ENCODE data around the gene FAM76A. TPM values are rescaled to one million over a fixed set of nuclear protein-coding genes. Genes with fewer than 3 reads are reported as not detected.
A peak's percentile ranks its signal among the peaks of the same experiment; 100 is the strongest.

The FAM76A gene
- total RNA-seq, 4 donors from 2014 or later, result 4.9 to 14.7 (median 9.5) TPM

- TF ChIP-seq POLR2A (IDR thresholded peaks at IDR 0.05), result no peak
- peak overlapping the region in 1 of 4 donors; percentile 33 for H3K27ac ChIP-seq
- intact Hi-C loops (cut with DNase I), result no loop called here
- H3K9me3 ChIP-seq, result no peaks in the 10 kb centered on the region
- peaks cover 6 to 90% (median 18%) of the 10 kb centered on the region in 3 donors for H3K36me3 ChIP-seq
- no peaks in the 10 kb centered on the region for H3K27me3 ChIP-seq
- no peaks in the 10 kb centered on the region for H3K4me1 ChIP-seq
- WGBS, 2 donors, result 72 to 73% methylated on average over 3 of the region's 3 CpGs
- no peak for DNase-seq
- no peak overlapping the region for H3K4me3 ChIP-seq
Observed at GRCh38 chr1:27752360-27752759, 26.6 kb downstream of the FAM76A start.

DNA sequence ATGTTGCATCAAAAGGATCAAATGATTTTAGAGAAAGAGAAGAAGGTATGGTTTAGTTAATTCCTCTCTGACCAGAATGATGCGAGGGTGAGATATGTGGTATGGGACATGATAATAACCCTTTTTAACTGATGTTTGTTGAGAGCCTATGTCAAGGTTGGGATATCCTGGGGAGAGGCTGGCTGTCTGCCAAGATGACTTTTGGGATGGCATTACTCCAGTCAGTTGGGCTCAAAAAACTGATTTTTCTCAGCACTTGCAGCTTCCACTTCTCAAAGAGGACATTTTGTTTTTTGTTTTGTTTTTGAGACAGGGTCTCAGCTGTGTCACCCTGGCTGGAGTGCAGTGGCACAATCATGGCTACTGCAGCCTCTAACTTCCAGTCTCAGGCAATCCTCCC is 29.5 kb downstream of the FAM76A start:
- Histone ChIP-seq H3K36me3 (peaks cover under 1 to 91% (median 11%) of the 10 kb centered on the region in 3 donors), H3K27ac (no peak overlapping the region), H3K4me3 (no peak overlapping the region), H3K4me1 (no peaks in the 10 kb centered on the region), H3K9me3 (no peaks in the 10 kb centered on the region), H3K27me3 (no peaks in the 10 kb centered on the region)
- TF ChIP-seq, protein P1, sequence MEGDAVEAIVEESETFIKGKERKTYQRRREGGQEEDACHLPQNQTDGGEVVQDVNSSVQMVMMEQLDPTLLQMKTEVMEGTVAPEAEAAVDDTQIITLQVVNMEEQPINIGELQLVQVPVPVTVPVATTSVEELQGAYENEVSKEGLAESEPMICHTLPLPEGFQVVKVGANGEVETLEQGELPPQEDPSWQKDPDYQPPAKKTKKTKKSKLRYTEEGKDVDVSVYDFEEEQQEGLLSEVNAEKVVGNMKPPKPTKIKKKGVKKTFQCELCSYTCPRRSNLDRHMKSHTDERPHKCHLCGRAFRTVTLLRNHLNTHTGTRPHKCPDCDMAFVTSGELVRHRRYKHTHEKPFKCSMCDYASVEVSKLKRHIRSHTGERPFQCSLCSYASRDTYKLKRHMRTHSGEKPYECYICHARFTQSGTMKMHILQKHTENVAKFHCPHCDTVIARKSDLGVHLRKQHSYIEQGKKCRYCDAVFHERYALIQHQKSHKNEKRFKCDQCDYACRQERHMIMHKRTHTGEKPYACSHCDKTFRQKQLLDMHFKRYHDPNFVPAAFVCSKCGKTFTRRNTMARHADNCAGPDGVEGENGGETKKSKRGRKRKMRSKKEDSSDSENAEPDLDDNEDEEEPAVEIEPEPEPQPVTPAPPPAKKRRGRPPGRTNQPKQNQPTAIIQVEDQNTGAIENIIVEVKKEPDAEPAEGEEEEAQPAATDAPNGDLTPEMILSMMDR (IDR thresholded peaks at IDR 0.05), result no peak
- no peak for TF ChIP-seq POLR2A (IDR thresholded peaks at IDR 0.05)
- 77 to 88% methylated on average over 1 of the region's 1 CpG for WGBS, 2 donors
- no peak for DNase-seq
- intact Hi-C loops (cut with DNase I), result no loop called here

GRCh38 chr1:27755865-27756264 is 30.1 kb downstream of the FAM76A start:
- intact Hi-C loops (cut with DNase I), result no loop called here
- Histone ChIP-seq H3K9me3 (no peaks in the 10 kb centered on the region), H3K27me3 (no peaks in the 10 kb centered on the region), H3K4me3 (no peak overlapping the region), H3K36me3 (peaks cover 0 to 91% (median 12%) of the 10 kb centered on the region in 3 donors), H3K4me1 (no peaks in the 10 kb centered on the region), H3K27ac (no peak overlapping the region)
- DNase-seq, result no peak
- WGBS, 2 donors, result 78 to 83% methylated on average over 4 of the region's 4 CpGs
- TF ChIP-seq POLR2A (IDR thresholded peaks at IDR 0.05), result no peak
- TF ChIP-seq, protein P1 (IDR thresholded peaks at IDR 0.05), result no peak

DNA sequence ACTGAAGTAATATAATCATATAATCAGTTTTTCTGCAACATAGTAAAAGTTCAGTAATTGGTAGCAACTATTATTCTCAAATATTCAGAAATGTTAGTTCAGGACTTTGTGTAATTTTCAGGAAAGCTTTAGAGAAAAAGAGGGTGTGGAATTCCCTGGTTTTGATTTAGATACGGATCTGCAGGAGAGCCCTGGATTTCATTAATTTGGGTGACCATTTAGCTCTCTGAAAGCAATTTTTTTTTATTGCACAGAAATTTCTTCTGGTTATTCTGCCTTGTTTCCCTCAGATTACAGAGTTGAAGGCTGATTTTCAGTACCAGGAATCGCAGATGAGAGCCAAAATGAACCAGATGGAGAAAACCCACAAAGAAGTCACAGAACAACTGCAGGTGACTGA is 33.5 kb downstream of the FAM76A start:
- H3K4me1 ChIP-seq, result no peaks in the 10 kb centered on the region
- no peak for DNase-seq
- H3K27ac ChIP-seq, result no peak overlapping the region
- no peaks in the 10 kb centered on the region for H3K9me3 ChIP-seq
- intact Hi-C loops (cut with DNase I), result no loop called here
- no peak overlapping the region for H3K4me3 ChIP-seq
- 83 to 93% methylated on average over 2 of the region's 2 CpGs for WGBS, 2 donors
- TF ChIP-seq, protein P1 (IDR thresholded peaks at IDR 0.05), result no peak
- TF ChIP-seq POLR2A (IDR thresholded peaks at IDR 0.05), result no peak
- no peaks in the 10 kb centered on the region for H3K27me3 ChIP-seq
- H3K36me3 ChIP-seq, result peaks cover 0 to 91% (median 17%) of the 10 kb centered on the region in 3 donors

DNA sequence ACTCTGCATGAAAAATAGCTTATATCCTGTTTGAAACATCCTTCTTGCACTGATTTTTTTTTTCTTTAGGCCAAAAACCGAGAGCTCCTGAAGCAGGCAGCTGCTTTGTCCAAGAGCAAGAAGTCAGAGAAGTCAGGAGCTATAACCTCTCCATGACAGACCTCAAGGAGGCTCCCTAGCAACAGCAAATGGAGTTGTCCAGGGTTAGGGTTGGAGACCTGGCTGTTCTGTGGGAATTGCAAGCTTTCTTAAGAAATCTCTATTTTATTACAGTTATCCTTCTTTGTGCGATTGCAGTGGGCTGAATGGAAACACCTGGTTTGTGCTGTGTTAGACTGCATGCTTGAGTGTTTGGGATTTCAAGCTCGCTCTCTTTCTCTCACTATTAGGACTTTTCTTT is 34.7 kb downstream of the FAM76A start:
- 70 to 80% methylated on average over 3 of the region's 3 CpGs for WGBS, 2 donors
- no peaks in the 10 kb centered on the region for H3K9me3 ChIP-seq
- peaks cover 0 to 79% (median 17%) of the 10 kb centered on the region in 3 donors for H3K36me3 ChIP-seq
- intact Hi-C loops (cut with DNase I), result no loop called here
- no peak overlapping the region for H3K27ac ChIP-seq
- no peak for DNase-seq
- no peaks in the 10 kb centered on the region for H3K4me1 ChIP-seq
- H3K27me3 ChIP-seq, result no peaks in the 10 kb centered on the region
- TF ChIP-seq POLR2A (IDR thresholded peaks at IDR 0.05), result no peak
- TF ChIP-seq, protein P1 (IDR thresholded peaks at IDR 0.05), result no peak
- no peak overlapping the region for H3K4me3 ChIP-seq

- DNase-seq, result no peak
- H3K36me3 ChIP-seq, result peaks cover 0 to 63% (median 17%) of the 10 kb centered on the region in 3 donors
- intact Hi-C loops (cut with DNase I), result no loop called here
- H3K4me1 ChIP-seq, result no peaks in the 10 kb centered on the region
- H3K27me3 ChIP-seq, result no peaks in the 10 kb centered on the region
- no peak overlapping the region for H3K27ac ChIP-seq
- H3K9me3 ChIP-seq, result no peaks in the 10 kb centered on the region
- TF ChIP-seq, protein P1 (IDR thresholded peaks at IDR 0.05), result no peak
- no peak for TF ChIP-seq POLR2A (IDR thresholded peaks at IDR 0.05)
- no peak overlapping the region for H3K4me3 ChIP-seq
- WGBS, 2 donors, result 94 to 95% methylated on average over 1 of the region's 1 CpG
Observed at GRCh38 chr1:27762033-27762432, 36.3 kb downstream of the FAM76A start.

Measured in esophagus squamous epithelium (tissue), 5 donors.